HG03196 (cell line): Measurements from ENCODE around the gene MSRB1.
"Not testable (repeated sequence)": the region's sequence is repeated elsewhere in the genome, so short reads cannot be mapped to it uniquely, and the experiment has no call there.

Experiments used
- ATAC-seq: cut with Tn5 transposase; IDR thresholded peaks from one replicate; pipeline ENCODE4 v1.9.1; 2021; ENCODE audit not compliant: unreplicated experiment

The MSRB1 gene

GRCh38 chr16:1962161-1963153 lies 19.5 kb upstream of the MSRB1 start:
- ATAC-seq = not testable (repeated sequence)

GRCh38 chr16:1961651-1962067 lies 18.7 kb upstream of the MSRB1 start:
- ATAC-seq = no peak

DNA sequence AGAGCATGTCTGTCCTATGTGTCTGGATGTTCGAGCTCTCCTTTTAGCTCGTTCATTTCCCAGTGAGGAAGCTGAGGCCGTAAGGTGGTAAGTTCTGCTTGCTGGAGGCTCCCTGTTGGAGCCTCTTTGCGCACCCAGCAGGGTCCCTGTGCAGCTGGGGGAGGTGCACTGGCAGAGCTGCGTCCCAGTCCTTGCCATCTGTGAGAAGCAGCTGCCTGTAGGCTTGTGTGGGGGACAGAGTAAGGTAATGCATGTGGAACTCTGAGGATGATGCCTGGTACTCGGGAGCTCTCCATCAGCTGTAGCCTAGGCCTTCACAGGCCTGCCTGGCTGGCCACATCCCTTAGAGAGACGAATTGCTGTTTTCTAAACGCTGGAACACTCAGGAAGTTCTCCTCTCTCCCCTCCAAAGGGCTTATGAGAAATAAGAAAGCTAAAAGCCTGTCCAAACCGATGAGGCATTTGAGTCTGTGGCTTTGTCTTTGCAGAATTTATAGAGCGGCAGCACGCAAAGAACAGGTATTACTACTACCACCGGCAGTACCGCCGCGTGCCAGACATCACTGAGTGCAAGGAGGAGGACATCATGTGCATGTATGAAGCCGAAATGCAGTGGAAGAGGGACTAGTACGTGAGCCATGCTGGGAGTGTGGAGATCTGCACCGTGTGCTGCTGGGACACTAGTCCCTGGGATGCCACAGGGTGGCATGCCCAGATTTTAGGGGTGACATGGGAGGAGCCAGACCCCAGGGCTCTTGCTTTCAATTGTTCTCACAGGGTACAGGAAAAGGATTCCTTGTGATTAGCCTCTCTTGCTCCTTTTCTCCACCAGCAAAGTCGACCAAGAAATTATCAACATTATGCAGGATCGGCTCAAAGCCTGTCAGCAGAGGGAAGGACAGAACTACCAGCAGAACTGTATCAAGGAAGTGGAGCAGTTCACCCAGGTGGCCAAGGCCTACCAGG lies 17.9 kb upstream of the MSRB1 start:
- no peak for ATAC-seq

GRCh38 chr16:1959269-1960039 lies 16.5 kb upstream of the MSRB1 start, which contains the start of gene NDUFB10:
Gene NDUFB10 (plus strand): TSS chr16:1959538. CDS start chr16:1959625, 87 bp downstream.
- ATAC-seq = peak; percentile 80

- ATAC-seq = no peak
These were observed 15.8 kb upstream of the MSRB1 start for GRCh38 chr16:1958715-1959268.

GRCh38 chr16:1958143-1958491 lies 15.1 kb upstream of the MSRB1 start:
- ATAC-seq = not testable (repeated sequence)

- not testable (repeated sequence) for ATAC-seq
These were observed 14.6 kb upstream of the MSRB1 start for GRCh38 chr16:1957434-1958142.

GRCh38 chr16:1953734-1954133 lies 10.7 kb upstream of the MSRB1 start:
- no peak for ATAC-seq

GRCh38 chr16:1950559-1950958 lies 7.6 kb upstream of the MSRB1 start:
- no peak for ATAC-seq

- no peak for ATAC-seq
These were observed 7.0 kb upstream of the MSRB1 start for GRCh38 chr16:1950047-1950446.

DNA sequence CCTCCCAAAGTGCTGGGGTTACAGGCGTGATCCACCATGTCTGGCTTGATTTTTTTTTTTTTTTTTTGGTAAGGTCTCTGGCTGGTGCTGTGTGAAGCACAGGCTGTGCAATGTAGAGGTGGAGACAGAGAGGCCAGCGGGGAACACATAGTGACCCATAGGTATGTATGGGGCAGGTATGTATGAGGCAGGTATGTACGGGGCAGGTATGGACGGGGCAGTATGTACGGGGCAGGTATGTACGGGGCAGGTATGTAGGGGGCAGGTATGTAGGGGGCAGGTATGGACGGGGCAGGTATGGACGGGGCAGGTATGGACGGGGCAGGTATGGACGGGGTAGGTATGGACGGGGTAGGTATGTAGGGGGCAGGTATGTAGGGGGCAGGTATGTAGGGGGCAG lies 6.5 kb upstream of the MSRB1 start:
- ATAC-seq = no peak

GRCh38 chr16:1947369-1947670 lies 4.3 kb upstream of the MSRB1 start:
- ATAC-seq = no peak

- no peak for ATAC-seq
These were observed 3.7 kb upstream of the MSRB1 start for GRCh38 chr16:1946495-1947368.

DNA sequence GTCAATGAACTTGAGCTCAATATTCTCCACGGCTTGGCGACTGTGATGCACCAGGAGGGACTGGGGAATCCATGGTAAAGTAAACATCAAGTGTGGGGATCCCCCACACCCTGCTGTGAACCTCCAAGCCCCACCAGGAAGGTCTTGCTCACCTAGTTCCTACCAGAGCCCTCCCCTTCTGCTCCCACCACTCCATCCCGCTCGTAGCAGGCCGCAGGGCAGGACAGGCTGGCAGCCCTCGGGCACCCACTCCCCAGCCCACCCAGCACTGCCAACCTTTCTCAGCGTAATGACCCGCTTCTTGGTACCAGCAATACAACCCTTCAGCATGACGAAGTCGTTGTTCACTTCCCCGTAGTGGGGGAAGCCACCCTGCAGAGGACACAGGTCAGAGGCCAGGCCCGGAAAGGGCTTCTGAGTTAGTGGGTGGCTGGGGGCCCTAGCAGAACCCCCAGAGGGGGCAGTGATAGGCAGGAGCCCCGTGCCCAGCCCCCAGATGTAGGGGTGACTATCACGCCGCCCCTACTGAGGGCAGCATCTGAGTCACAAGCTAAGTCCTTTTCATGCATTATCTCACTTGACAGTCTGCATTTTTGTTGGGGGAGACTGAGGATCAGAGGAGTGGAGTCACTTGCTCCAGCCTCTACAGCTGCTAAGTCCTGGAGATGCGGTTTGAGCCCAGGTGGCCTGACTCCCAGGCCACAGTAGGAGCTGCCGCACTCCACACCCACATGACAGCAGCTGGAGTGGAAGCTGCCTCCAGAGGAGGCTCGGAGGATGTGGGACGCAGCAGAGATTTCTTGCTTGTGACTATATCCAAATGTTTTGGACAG lies 2.8 kb upstream of the MSRB1 start:
- ATAC-seq = no peak

DNA sequence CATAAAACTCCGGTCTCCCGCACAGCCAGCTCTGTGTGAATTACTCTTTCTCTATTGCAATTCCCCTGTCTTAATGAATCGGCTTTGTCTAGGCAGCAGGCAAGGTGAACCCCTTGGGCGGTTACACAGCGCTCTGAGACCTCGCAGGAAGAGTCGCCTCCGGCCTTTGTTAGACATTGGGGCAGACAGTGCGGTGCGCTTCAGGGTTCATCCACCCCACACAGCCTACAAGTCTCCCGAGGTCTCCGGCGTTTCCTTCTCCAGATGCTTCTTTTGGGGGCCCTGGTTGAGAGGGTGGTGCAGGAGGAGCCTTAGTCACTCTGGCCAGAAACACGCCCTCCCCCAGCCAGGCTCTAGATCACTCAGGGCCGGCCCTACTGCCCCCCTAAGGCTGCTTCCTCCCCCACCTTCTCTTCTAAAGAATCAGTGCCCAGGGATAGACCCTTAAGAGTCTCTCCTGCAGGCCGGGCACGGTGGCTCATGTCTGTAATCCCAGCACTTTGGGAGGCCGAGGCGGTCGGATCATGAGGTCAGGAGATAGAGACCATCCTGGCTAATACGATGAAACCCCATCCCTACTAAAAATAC lies 1.7 kb upstream of the MSRB1 start:
- ATAC-seq = no peak

- no peak for ATAC-seq
These were observed 771 bp downstream of the MSRB1 start for GRCh38 chr16:1942047-1942809.
